Measurements from ENCODE around the gene PPP2R3A.

GRCh38 chr3:135975053-135975452 lies 9.5 kb downstream of the PPP2R3A start:
- TF ChIP-seq CTCF (conservative IDR thresholded peaks at IDR 0.05; ENCODE audit: low read length) = no peak
- TF ChIP-seq EZH2phosphoT487 (IDR thresholded peaks at IDR 0.05; ENCODE audit: borderline replicate concordance) = no peak

Data from Loucy (cell line).